ENCODE measurements around the gene SNX12. TPM values are rescaled to one million over a fixed set of nuclear protein-coding genes. Genes with fewer than 3 reads are reported as not detected.
A peak's percentile ranks its signal among the peaks of the same experiment; 100 is the strongest.

Gene SNX12
- total and polyA plus RNA-seq, 4 experiments from 2014 or later: 3.0 to 36.9 (median 20.4) TPM

DNA sequence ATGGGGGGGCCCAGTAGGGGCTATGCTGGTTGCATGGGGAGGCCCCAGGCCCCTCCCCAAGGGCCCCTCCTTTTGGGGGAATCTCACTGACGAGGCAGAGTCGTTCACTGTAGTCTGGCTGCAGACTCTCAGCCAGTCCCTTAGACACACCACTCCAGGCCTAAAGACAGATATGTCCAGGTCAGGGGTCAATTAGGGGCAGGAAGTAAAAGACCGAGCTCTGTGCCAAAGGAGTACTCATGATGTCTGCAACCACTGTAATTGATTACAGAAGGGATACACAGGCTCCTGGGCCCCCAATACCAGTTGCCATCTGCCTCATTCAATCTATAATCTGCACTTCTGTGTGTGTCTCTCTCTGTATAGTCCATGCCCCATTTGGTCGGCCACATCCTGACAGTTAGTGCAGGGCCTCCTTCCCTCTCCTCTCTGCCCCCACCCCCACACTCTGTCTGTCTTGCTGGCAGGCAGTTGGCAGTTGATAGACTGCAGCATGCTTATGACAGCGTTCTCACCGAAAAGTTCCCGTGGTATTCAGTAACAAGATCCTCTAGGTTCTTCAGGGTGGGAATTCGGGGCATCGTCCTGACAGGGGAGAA, 39.7 kb upstream of the SNX12 start:
- Histone ChIP-seq H3K36me3 (ENCODE audit: insufficient read depth, low read length) (peaks cover 19% of the 10 kb centered on the region), H3K9me3 (ENCODE audit: control insufficient read depth in 1 of 2, low read length in 2 of 2) (no peaks in the 10 kb centered on the region), H3K4me1 (ENCODE audit: insufficient read depth, low read length) (peaks cover 69% of the 10 kb centered on the region), H3K4me3 (ENCODE audit: low read length in 2 of 2) (peak overlapping the region; percentile 76 to 93), H3K27ac (ENCODE audit: low read depth, low read length) (peak overlapping the region; percentile 96), H3K27me3 (ENCODE audit: insufficient read depth, low read length) (no peaks in the 10 kb centered on the region)
- DNase-seq: peak; percentile 52 to 68 (median 61)
- ChIA-PET CTCF (ENCODE audit: partially characterized antibody) (interaction anchor here (1.2 kb wide), 1 partner anchor 10 kb away, joined by 3 read pairs; the partner anchor contains the start of gene MED12), POLR2A (ENCODE audit: partially characterized antibody) (interaction anchor here (1.1 to 1.6 kb wide), 3 partner anchors 11 to 31 kb away, joined by 3 to 28 read pairs (median 4); partner anchors contain the start of gene MED12)
- no peaks in the 10 kb centered on the region for H3K9me3 Mint-ChIP-seq
- peak overlapping the region; percentile 90 to 99 (median 95) for H3K4me3 Mint-ChIP-seq
- no peaks in the 10 kb centered on the region for H3K27me3 Mint-ChIP-seq
- H3K4me1 Mint-ChIP-seq: peaks cover 40 to 85% (median 74%) of the 10 kb centered on the region in 4 donors
- peaks cover 55 to 64% of the 10 kb centered on the region in 2 donors for H3K36me3 Mint-ChIP-seq
- intact Hi-C loops (cut with micrococcal nuclease): no loop called here
- H3K27ac Mint-ChIP-seq: peak overlapping the region; percentile 94 to 99 (median 98)

DNA sequence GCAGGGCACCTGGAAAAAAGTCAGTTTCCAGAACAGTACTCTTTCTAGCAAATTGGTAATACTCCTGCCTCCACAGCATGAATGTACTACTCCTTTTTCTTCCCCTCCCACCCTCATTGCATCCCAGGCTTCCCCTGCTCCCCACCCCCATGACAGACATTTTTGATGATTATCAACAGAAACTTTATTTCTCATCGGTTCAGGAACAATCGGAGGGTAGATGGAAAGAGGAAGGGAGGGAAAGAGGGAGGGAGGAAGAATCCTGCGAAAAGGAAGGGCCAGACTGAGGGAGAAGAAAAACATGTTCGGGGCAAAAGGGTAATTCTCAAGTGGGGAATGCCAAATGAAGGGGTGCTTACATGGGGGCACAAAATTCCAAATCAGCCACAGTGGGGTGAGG, 39.1 kb upstream of the SNX12 start:
- H3K9me3 ChIP-seq (ENCODE audit: control insufficient read depth in 1 of 2, low read length in 2 of 2): no peaks in the 10 kb centered on the region
- H3K4me1 ChIP-seq (ENCODE audit: insufficient read depth, low read length): peaks cover 69% of the 10 kb centered on the region
- Mint-ChIP-seq H3K27ac (peak overlapping the region; percentile 94 to 99 (median 98)), H3K4me3 (peak overlapping the region; percentile 54 to 99 (median 92)), H3K4me1 (peaks cover 39 to 85% (median 75%) of the 10 kb centered on the region in 4 donors), H3K36me3 (peaks cover 55 to 64% of the 10 kb centered on the region in 2 donors), H3K9me3 (no peaks in the 10 kb centered on the region), H3K27me3 (no peaks in the 10 kb centered on the region)
- H3K36me3 ChIP-seq (ENCODE audit: insufficient read depth, low read length): peaks cover 19% of the 10 kb centered on the region
- intact Hi-C loops (cut with micrococcal nuclease): no loop called here
- no peak for DNase-seq
- no peak overlapping the region for H3K4me3 ChIP-seq (ENCODE audit: low read length in 2 of 2)
- ChIA-PET CTCF (ENCODE audit: partially characterized antibody) (interaction anchor here (3.4 kb wide), 1 partner anchor 22 kb away, joined by 16 read pairs; no protein-coding TSS in a partner anchor), POLR2A (ENCODE audit: partially characterized antibody) (interaction anchor here (3.4 kb wide), 1 partner anchor 11 kb away, joined by 38 read pairs; the partner anchor contains the start of gene MED12)
- H3K27me3 ChIP-seq (ENCODE audit: insufficient read depth, low read length): no peaks in the 10 kb centered on the region
- H3K27ac ChIP-seq (ENCODE audit: low read depth, low read length): peak overlapping the region; percentile 96

DNA sequence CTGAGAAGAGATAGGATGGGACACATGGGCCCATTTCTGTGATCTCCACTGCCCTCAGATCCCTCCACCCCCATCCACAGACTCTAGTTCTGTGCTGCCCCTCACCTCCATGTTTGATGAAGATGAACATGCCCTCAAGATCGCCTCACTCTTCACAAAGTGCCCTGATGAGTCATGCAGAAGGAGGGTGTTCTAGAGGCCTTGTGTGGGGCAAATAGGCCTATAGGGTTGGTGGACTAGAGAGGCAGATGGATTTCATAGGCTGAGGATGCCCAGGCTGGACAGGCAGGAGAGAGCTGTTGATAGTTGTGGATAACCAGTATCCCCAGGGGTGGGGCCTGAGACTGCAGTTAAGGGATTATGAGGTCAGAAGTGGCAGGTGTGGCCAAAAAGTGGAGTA, 38.3 kb upstream of the SNX12 start, which contains the start of gene CXorf65:
TSS of gene CXorf65 (minus strand) at position 314 of the 400 bp plus-strand sequence. CDS start at position 130, 184 bp downstream.
- intact Hi-C loops (cut with micrococcal nuclease): no loop called here
- no peaks in the 10 kb centered on the region for H3K9me3 ChIP-seq (ENCODE audit: control insufficient read depth in 1 of 2, low read length in 2 of 2)
- H3K27ac Mint-ChIP-seq: peak within 1 kb of the TSS; percentile 94 to 99 (median 98)
- peak in 1 of 5 donors; percentile 58 for DNase-seq
- peaks cover 19% of the 10 kb centered on the region for H3K36me3 ChIP-seq (ENCODE audit: insufficient read depth, low read length)
- peaks cover 74% of the 10 kb centered on the region for H3K4me1 ChIP-seq (ENCODE audit: insufficient read depth, low read length)
- H3K36me3 Mint-ChIP-seq: peaks cover 55 to 57% of the 10 kb centered on the region in 2 donors
- no peaks in the 10 kb centered on the region for H3K27me3 Mint-ChIP-seq
- H3K4me1 Mint-ChIP-seq: peaks cover 40 to 88% (median 77%) of the 10 kb centered on the region in 4 donors
- peak within 1 kb of the TSS in 1 of 2 donors; percentile 93 for H3K4me3 ChIP-seq (ENCODE audit: low read length in 2 of 2)
- POLR2A ChIA-PET (ENCODE audit: partially characterized antibody): interaction anchor here (1.4 to 3.4 kb wide), 4 partner anchors 10 to 76 kb away, joined by 3 to 38 read pairs (median 6); partner anchors contain the start of genes FOXO4 and MED12
- H3K27ac ChIP-seq (ENCODE audit: low read depth, low read length): peak within 1 kb of the TSS; percentile 96
- CTCF ChIA-PET (ENCODE audit: partially characterized antibody): interaction anchor here (1.6 to 3.4 kb wide), 2 partner anchors 22 to 24 kb away, joined by 3 to 16 read pairs; no protein-coding TSS in a partner anchor
- H3K9me3 Mint-ChIP-seq: no peaks in the 10 kb centered on the region
- peak within 1 kb of the TSS; percentile 54 to 99 (median 92) for H3K4me3 Mint-ChIP-seq
- no peaks in the 10 kb centered on the region for H3K27me3 ChIP-seq (ENCODE audit: insufficient read depth, low read length)

DNA sequence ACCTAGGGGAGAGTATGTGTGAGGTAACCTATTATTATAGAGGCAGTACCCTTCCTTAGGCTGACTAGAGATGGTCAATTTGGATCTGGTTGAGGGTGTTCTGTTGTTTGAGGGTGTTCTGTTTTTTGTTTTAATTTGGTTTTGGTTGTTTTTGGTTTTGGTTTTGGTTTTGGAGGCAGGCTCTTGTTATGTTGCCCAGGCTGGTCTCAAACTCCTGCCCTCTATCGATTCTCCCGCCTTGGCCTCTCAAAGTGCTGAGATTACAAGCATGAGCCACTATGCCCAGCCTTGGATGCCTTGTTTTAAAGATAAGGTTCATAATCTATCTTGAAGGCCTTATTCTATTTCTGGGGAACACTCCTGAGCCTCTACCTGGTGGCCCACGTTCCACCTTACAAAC, 37.5 kb upstream of the SNX12 start:
- Mint-ChIP-seq H3K4me1 (peaks cover 46 to 95% (median 81%) of the 10 kb centered on the region in 4 donors), H3K4me3 (peak overlapping the region; percentile 45 to 78 (median 71)), H3K9me3 (no peaks in the 10 kb centered on the region), H3K36me3 (peaks cover 48 to 49% of the 10 kb centered on the region in 2 donors), H3K27ac (peak overlapping the region; percentile 90 to 99 (median 94)), H3K27me3 (no peaks in the 10 kb centered on the region)
- Histone ChIP-seq H3K4me3 (ENCODE audit: low read length in 2 of 2) (no peak overlapping the region), H3K9me3 (ENCODE audit: control insufficient read depth in 1 of 2, low read length in 2 of 2) (no peaks in the 10 kb centered on the region), H3K4me1 (ENCODE audit: insufficient read depth, low read length) (peaks cover 82% of the 10 kb centered on the region), H3K27me3 (ENCODE audit: insufficient read depth, low read length) (no peaks in the 10 kb centered on the region), H3K36me3 (ENCODE audit: insufficient read depth, low read length) (peaks cover 19% of the 10 kb centered on the region), H3K27ac (ENCODE audit: low read depth, low read length) (peak overlapping the region; percentile 51)
- CTCF ChIA-PET (ENCODE audit: partially characterized antibody): interaction anchor here (1.3 to 3.4 kb wide), 3 partner anchors 11 to 25 kb away, joined by 3 to 16 read pairs (median 4); no protein-coding TSS in a partner anchor
- intact Hi-C loops (cut with micrococcal nuclease): no loop called here
- DNase-seq: peak in 2 of 5 donors; percentile 21 to 40
- POLR2A ChIA-PET (ENCODE audit: partially characterized antibody): interaction anchor here (1.4 to 3.4 kb wide), 7 partner anchors 7 to 76 kb away, joined by 3 to 38 read pairs (median 7); partner anchors contain the start of genes FOXO4 and MED12

DNA sequence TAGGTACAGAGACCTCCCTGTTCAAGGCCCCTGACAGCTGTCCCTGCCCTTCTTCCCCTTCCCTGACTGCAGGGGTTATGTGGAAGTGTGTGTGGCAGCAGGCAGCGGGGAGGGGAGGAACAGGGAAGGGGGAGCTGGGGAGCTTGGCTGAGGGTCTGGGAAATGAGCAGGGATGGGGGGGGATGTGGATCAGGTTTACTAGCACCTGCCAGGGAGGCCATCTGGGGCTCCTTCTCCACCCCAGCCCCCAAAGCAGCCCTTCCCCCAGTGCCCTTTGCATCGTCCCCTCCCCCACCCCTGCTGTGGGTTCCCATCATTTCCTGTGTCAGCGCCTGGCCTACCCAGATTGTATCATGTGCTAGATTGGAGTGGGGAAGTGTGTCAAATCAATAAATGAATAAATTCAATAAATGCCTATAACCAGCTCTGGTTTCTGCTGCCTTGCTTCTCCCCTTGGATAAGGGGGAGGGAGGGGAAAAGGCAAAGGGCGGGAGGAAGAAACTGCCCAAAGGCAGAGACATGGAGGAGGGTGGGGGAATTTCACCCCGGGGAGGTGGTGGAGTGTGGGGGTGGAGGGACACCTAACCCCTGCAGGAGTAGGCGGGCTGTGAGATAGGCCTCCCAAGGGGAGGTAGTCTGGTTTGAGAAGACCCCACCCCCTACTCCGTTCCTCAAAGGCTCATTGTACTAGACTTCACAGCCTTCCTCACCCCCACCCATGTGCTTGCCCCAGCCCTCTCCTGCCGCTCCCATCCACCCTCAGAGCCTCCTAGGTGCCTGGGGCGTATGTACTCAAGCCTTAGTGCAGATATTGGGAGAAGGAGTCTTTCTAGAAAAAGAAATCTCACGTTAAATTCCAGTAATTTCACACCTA, 35.2 kb upstream of the SNX12 start:
- intact Hi-C loops (cut with micrococcal nuclease): loop anchor here (1.0 kb wide), 2 partner anchors 8 to 26 kb away; partner anchors contain the start of gene IL2RG
- no peaks in the 10 kb centered on the region for H3K9me3 ChIP-seq (ENCODE audit: control insufficient read depth in 1 of 2, low read length in 2 of 2)
- H3K36me3 ChIP-seq (ENCODE audit: insufficient read depth, low read length): peaks cover 4% of the 10 kb centered on the region
- ChIA-PET POLR2A (ENCODE audit: partially characterized antibody) (interaction anchor here (0.8 to 5.3 kb wide), 10 partner anchors 9 to 262 kb away, joined by 3 to 141 read pairs (median 6); partner anchors contain the start of genes IL2RG, MED12 and TAF1), CTCF (ENCODE audit: partially characterized antibody) (interaction anchor here (0.8 to 4.7 kb wide), 4 partner anchors 8 to 27 kb away, joined by 3 to 75 read pairs (median 11); partner anchors contain the start of genes IL2RG and MED12)
- no peaks in the 10 kb centered on the region for H3K27me3 ChIP-seq (ENCODE audit: insufficient read depth, low read length)
- H3K27ac Mint-ChIP-seq: peak overlapping the region; percentile 91 to 97 (median 95)
- peak overlapping the region; percentile 79 to 90 (median 84) for H3K4me3 Mint-ChIP-seq
- peak overlapping the region; percentile 11 to 37 for H3K4me3 ChIP-seq (ENCODE audit: low read length in 2 of 2)
- H3K4me1 Mint-ChIP-seq: peaks cover 57 to 92% (median 82%) of the 10 kb centered on the region in 4 donors
- no peaks in the 10 kb centered on the region for H3K9me3 Mint-ChIP-seq
- H3K36me3 Mint-ChIP-seq: peaks cover 27 to 28% of the 10 kb centered on the region in 2 donors
- peaks cover 90% of the 10 kb centered on the region for H3K4me1 ChIP-seq (ENCODE audit: insufficient read depth, low read length)
- peak; percentile 58 to 71 (median 62) for DNase-seq
- no peaks in the 10 kb centered on the region for H3K27me3 Mint-ChIP-seq
- peak overlapping the region; percentile 66 for H3K27ac ChIP-seq (ENCODE audit: low read depth, low read length)

DNA sequence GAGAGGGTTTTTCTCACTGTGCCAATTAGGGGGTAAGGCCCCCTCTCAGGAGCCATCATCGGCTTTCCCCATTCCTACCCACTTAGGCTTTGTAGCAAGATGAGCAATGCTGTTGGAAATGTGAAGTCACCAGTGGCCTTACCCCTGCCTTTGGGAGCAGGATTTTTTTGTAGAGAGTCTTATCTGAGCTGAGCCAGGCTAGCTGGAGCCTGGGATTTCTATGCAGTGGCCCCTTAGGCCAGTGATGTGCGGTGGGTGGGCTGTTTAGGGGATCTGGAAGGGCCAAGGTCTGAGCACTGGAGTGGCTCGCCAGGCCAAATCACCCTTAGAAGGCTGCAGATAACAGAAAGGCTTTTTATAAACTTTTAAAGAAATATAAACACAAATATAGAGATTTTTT, 34.2 kb upstream of the SNX12 start:
- Histone ChIP-seq H3K27me3 (ENCODE audit: insufficient read depth, low read length) (no peaks in the 10 kb centered on the region), H3K4me1 (ENCODE audit: insufficient read depth, low read length) (peaks cover 89% of the 10 kb centered on the region), H3K4me3 (ENCODE audit: low read length in 2 of 2) (no peak overlapping the region), H3K36me3 (ENCODE audit: insufficient read depth, low read length) (no peaks in the 10 kb centered on the region), H3K27ac (ENCODE audit: low read depth, low read length) (peak overlapping the region; percentile 66), H3K9me3 (ENCODE audit: control insufficient read depth in 1 of 2, low read length in 2 of 2) (no peaks in the 10 kb centered on the region)
- intact Hi-C loops (cut with micrococcal nuclease): no loop called here
- Mint-ChIP-seq H3K36me3 (peaks cover 17% of the 10 kb centered on the region in 2 donors), H3K27ac (peak overlapping the region; percentile 91 to 97 (median 94)), H3K4me3 (peak overlapping the region in 5 of 8 donors; percentile 41 to 88 (median 61)), H3K4me1 (peaks cover 58 to 92% (median 79%) of the 10 kb centered on the region in 4 donors), H3K27me3 (no peaks in the 10 kb centered on the region), H3K9me3 (no peaks in the 10 kb centered on the region)
- ChIA-PET POLR2A (ENCODE audit: partially characterized antibody) (interaction anchor here (0.9 to 5.3 kb wide), 12 partner anchors 10 to 263 kb away, joined by 3 to 141 read pairs (median 6); partner anchors contain the start of genes IL2RG, MED12, TAF1 and ZMYM3), CTCF (ENCODE audit: partially characterized antibody) (interaction anchor here (1.2 to 4.7 kb wide), 4 partner anchors 10 to 76 kb away, joined by 4 to 75 read pairs (median 14); partner anchors contain the start of genes IL2RG and MED12)
- no peak for DNase-seq

Measured in CD4-positive, alpha-beta memory T cell (primary cell).